Prostate gland (tissue), 2 donors: Measurements from ENCODE around the gene TMEM131L.

Experiments
- CTCF ChIP-seq, 4 experiments: fragments of 200-600 bp in 2 of 4; fragments of 450-650 bp in 2 of 4; sonication (generic) in 2 of 4; IDR thresholded peaks; 1 replicate in 3 of 4; 2 replicates in 1 of 4; pipeline ENCODE4 v1.5.1; 2016 to 2019; ENCODE audit warnings: antibody characterized with exemption in 4 of 4, mild to moderate bottlenecking in 2 of 4, moderate library complexity in 2 of 4
- POLR2A ChIP-seq: fragments of 450-650 bp; IDR thresholded peaks from one replicate; pipeline ENCODE4 v1.6.1; 2016; ENCODE audit warnings: antibody characterized with exemption, mild to moderate bottlenecking

- TF ChIP-seq CTCF (IDR thresholded peaks at IDR 0.05), result no peak
- no peak for TF ChIP-seq POLR2A
Measured at GRCh38 chr4:153514001-153514526, 47.9 kb downstream of the TMEM131L start.
